Measurements from ENCODE around the gene GRID2. TPM values are rescaled to one million over a fixed set of nuclear protein-coding genes. Genes with fewer than 3 reads are reported as not detected.

Gene GRID2
- total RNA-seq, 4 donors from 2014 or later: not detected

DNA sequence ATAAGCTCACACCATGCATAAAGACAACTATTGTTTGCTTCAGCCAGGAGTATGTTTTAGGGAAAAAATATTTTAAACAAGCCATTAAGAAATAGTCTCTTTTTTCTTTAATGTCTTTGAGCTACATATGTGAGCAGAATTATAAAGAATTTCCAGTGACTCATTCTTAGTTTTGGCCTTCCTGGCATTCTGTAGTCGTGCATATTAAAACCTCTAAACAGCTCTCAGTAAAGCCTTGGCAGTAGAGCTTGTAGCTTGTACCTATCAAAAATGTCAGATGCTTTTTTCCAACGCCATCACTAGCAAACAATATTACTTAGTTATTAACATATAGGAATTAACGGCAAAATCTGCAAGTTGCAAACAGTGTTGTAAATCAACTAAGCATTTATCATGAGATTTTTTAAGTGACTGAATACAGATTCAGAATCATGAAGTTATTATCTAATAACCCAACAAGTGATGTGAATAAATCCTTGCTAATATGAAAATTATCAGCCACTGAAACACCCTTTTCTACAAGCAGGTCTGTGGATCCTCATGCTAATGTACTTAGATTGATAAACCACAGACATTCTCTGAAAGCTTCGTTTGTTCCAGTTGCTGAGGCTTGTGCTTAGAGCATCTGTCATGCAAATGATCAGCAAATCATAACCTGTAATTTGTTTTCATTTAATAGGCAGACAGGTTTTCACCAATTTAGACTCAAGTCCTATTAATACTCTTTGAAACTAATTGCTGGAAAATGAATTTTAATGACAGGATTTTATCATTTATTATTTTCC is 1112.8 kb downstream of the GRID2 start:
- TF ChIP-seq, protein P1, sequence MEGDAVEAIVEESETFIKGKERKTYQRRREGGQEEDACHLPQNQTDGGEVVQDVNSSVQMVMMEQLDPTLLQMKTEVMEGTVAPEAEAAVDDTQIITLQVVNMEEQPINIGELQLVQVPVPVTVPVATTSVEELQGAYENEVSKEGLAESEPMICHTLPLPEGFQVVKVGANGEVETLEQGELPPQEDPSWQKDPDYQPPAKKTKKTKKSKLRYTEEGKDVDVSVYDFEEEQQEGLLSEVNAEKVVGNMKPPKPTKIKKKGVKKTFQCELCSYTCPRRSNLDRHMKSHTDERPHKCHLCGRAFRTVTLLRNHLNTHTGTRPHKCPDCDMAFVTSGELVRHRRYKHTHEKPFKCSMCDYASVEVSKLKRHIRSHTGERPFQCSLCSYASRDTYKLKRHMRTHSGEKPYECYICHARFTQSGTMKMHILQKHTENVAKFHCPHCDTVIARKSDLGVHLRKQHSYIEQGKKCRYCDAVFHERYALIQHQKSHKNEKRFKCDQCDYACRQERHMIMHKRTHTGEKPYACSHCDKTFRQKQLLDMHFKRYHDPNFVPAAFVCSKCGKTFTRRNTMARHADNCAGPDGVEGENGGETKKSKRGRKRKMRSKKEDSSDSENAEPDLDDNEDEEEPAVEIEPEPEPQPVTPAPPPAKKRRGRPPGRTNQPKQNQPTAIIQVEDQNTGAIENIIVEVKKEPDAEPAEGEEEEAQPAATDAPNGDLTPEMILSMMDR (IDR thresholded peaks at IDR 0.05; ENCODE audit: low read depth): no peak

DNA sequence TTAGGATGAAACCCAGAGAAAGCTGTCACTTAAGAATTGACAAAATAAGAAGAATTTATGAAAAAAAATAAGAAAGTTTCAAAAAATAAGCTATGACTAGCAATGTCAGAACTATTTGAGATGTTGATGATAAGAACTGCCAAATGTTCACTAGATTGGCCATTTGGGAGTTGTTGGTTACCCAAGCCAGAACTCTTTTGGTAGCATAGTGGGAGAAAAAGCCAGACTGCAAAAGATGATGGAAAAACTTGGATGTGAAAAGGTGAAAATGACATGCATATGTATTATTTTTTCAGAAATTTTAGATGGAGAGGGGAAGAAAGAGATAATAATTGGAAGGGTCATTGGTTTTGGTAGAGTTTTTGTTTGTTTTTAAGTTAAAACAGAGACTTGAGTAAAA is 1127.6 kb downstream of the GRID2 start:
- TF ChIP-seq, protein P1 (IDR thresholded peaks at IDR 0.05; ENCODE audit: low read depth): no peak

DNA sequence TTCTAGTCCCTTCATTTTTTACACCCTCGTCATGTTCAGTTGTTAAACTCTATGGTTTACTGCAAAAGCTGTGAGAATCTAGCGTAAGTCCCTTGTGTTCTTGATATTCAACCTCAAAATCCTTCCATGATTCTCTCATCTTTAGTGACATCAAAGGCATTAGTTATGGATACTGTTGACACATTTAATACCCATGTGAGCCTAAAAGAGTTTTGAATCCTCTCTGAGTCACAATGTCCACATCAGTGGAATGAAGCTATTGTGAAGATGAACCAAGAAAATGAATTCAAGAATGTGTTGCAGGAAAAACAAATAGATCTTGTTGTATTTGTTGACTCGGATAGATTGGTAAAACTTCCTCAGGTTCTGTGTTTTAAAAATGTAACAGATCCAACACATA is 1130.1 kb downstream of the GRID2 start:
- TF ChIP-seq, protein P1 (IDR thresholded peaks at IDR 0.05; ENCODE audit: low read depth): no peak

DNA sequence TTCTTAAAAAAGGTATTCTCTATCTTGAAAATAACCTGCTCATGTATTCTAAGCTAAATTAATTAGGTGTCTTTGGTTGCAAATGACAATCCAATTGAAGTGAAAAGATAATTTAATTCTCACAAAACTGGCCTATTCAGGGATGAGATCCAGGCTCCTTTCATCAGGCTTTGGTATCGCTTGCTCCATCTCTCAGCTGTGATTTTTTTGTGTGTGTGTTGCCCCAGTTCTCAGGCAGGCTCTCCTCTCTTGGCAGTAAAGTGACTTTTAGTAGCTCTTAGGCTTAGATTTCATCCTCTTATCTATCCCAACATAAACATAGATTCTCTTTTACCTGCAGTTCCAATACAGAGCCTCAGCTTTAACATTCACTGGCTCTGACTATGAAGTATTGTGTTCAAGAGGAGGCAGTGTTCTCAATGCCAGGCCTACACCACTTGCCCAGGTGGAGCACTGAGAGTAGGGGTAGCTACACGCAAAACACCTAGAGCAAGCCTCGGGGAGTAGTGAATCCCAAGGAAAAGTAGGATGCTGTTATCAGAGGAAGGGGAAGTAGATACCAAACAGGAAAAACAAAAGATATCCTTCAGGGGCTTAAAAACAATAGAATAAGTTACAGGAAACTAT is 1132.3 kb downstream of the GRID2 start:
- TF ChIP-seq, protein P1 (IDR thresholded peaks at IDR 0.05; ENCODE audit: low read depth): no peak

DNA sequence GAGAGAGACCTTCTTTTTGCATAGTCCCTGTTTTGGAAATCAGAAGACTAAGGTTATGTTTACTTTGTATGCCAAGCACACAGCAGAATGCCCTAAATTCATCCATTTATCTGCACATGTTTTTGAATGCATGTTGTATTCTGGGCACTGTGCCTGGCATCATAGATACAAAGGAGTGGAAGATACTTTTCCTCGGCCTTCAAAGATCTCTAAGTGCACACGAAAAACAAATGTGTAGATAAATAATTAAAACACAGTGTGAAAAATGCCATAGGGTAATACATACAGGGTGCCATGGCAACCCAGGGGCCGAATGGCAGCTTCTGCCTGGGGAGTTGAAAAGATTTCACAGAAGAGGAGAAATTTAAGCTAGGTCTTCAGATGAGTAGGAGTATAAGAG is 1134.2 kb downstream of the GRID2 start:
- TF ChIP-seq, protein P1 (IDR thresholded peaks at IDR 0.05; ENCODE audit: low read depth): no peak

DNA sequence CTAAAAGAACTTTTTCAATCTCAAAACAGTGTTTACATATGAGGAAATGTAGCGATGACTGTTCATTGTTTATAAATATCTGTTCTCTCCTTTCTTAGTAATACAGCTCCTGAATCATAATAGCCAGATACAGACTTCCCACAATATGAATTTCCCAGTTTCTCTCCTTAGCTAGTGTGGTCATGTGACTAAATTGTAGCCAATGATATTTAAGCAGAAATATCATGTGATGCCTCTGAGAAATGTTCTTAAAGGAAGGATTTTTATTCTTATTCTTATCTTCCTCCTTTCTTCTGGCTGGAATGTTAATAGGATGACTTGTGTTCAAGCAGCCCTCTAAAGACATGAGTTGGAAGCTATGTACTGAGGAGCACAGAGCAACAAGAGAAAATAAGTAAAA is 1141.1 kb downstream of the GRID2 start:
- TF ChIP-seq, protein P1 (IDR thresholded peaks at IDR 0.05; ENCODE audit: low read depth): no peak

DNA sequence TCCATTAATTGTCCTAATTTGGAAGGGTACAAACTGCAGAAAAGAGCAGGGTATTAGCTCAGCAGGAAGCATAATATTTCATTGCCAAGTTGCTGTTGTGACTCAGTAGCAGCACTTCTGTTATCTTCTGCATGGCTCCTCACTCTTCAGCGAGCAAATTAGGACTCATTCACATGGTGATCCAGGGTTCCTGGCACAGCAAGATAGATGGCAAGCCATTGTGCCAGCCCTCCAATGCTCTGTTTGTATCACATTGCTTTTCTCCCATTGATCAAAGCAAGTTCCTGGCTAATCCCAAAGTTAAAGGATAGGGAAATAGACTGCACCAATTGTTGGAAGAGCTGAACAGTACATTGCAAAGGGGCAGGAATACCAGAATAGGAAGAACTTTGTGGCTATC is 1142.3 kb downstream of the GRID2 start:
- TF ChIP-seq, protein P1 (IDR thresholded peaks at IDR 0.05; ENCODE audit: low read depth): no peak
